Muscle layer of colon (tissue), 2 donors: ENCODE results near the gene HMCN1.

Source experiments
- H3K27ac ChIP-seq: one replicate; pipeline ENCODE4 v1.7.0; 2013; ENCODE audit warnings: low read depth, mild to moderate bottlenecking, low read length, moderate library complexity
- H3K27me3 ChIP-seq, 2 donors: one replicate each; pipeline ENCODE4 v1.7.0; 2013; ENCODE audit warnings: low read length in 2 of 2, mild to moderate bottlenecking in 2 of 2; ENCODE audit not compliant: insufficient read depth in 2 of 2, control insufficient read depth in 1 of 2
- H3K36me3 ChIP-seq: one replicate; pipeline ENCODE4 v1.7.0; 2013; ENCODE audit warnings: mild to moderate bottlenecking, low read length; ENCODE audit not compliant: insufficient read depth
- H3K4me1 ChIP-seq: one replicate; pipeline ENCODE4 v1.7.0; 2013; ENCODE audit warnings: mild to moderate bottlenecking, low read length; ENCODE audit not compliant: insufficient read depth
- H3K4me3 ChIP-seq, 2 donors: one replicate each; pipeline ENCODE4 v1.7.0; 2013; ENCODE audit warnings: low read length in 2 of 2, low read depth in 1 of 2, mild to moderate bottlenecking in 1 of 2, moderate library complexity in 1 of 2
- H3K9ac ChIP-seq: one replicate; pipeline ENCODE4 v1.7.0; 2013; ENCODE audit warnings: low read length
- H3K9me3 ChIP-seq: one replicate; pipeline ENCODE4 v1.7.0; 2013; ENCODE audit warnings: mild to moderate bottlenecking, low read length
- donor health status: abdominal sarcoma.
- donor health status: Adenocarcinoma of cecum.

Gene HMCN1

GRCh38 chr1:186214791-186215190 is 480.6 kb downstream of the HMCN1 start:
- H3K27me3 ChIP-seq: no peaks in the 10 kb centered on the region
- no peak overlapping the region for H3K9ac ChIP-seq
- H3K4me3 ChIP-seq: no peak overlapping the region
- H3K36me3 ChIP-seq: no peaks in the 10 kb centered on the region
- H3K27ac ChIP-seq: no peak overlapping the region
- no peaks in the 10 kb centered on the region for H3K9me3 ChIP-seq
- no peaks in the 10 kb centered on the region for H3K4me1 ChIP-seq

DNA sequence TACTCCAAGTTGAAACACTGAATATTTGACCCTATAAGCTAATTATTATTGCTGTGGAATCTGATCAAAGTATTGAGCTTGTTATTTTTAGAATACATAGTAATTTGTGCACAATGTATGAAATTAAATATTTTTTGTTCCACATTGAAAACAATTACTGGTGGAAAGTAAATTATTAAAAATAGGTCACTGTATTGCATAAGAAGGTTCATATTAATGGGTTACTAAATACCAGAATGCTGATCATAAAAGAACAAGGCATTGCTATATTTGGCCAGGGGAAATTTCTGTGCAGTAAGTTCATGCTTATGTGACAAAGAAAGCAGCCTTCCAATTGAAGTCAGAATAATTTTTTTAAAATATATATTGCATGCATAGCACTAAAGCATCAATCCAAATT is 481.4 kb downstream of the HMCN1 start:
- no peak overlapping the region for H3K9ac ChIP-seq
- H3K27me3 ChIP-seq: no peaks in the 10 kb centered on the region
- H3K36me3 ChIP-seq: no peaks in the 10 kb centered on the region
- no peaks in the 10 kb centered on the region for H3K4me1 ChIP-seq
- H3K9me3 ChIP-seq: no peaks in the 10 kb centered on the region
- H3K4me3 ChIP-seq: no peak overlapping the region
- no peak overlapping the region for H3K27ac ChIP-seq

GRCh38 chr1:186218654-186219352 is 484.6 kb downstream of the HMCN1 start:
- Histone ChIP-seq H3K9ac (no peak overlapping the region), H3K27ac (no peak overlapping the region), H3K27me3 (no peaks in the 10 kb centered on the region), H3K36me3 (no peaks in the 10 kb centered on the region), H3K4me3 (no peak overlapping the region), H3K9me3 (no peaks in the 10 kb centered on the region), H3K4me1 (no peaks in the 10 kb centered on the region)

DNA sequence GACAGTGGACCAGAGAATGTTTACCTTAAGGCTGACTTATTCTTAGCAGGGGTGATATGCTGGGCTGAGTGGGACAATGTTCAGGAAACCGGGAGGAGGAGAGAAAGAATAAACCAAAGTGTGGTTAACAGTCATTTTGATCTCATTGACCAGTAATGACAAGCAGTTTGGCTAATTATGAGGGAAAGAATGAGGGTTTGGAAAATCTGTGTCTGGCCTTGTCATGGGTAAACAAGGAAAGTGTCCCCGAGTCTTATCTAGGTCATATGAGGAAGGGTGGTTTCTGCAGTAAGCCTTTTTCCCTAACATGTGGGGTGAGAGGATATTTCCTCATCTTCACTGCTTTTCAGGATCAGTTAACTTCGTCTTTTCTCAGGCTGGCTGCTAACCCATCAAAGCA is 485.9 kb downstream of the HMCN1 start:
- Histone ChIP-seq H3K9me3 (no peaks in the 10 kb centered on the region), H3K9ac (no peak overlapping the region), H3K36me3 (no peaks in the 10 kb centered on the region), H3K27me3 (no peaks in the 10 kb centered on the region), H3K4me3 (no peak overlapping the region), H3K4me1 (no peaks in the 10 kb centered on the region), H3K27ac (no peak overlapping the region)

DNA sequence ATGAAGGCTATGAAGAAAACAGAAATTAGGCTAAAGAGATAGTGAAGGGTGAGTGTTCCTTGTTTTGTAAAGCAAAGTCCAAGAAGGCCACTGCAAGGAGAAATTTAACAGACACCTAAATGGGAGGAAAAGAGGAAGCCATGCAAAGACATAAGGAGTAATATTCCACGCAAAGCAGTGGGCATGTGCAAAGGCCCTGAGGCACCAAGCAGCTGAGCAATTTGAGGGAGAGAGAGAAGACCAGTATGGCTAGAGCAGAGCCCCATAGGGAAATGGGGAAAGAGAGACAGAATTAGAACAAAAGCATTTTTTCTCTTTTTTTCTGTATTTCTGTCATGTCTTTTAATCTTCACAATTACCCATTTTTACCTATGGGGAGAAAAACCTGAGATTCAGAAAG is 486.7 kb downstream of the HMCN1 start:
- no peak overlapping the region for H3K4me3 ChIP-seq
- no peaks in the 10 kb centered on the region for H3K27me3 ChIP-seq
- H3K9ac ChIP-seq: no peak overlapping the region
- H3K4me1 ChIP-seq: no peaks in the 10 kb centered on the region
- H3K36me3 ChIP-seq: no peaks in the 10 kb centered on the region
- H3K27ac ChIP-seq: no peak overlapping the region
- no peaks in the 10 kb centered on the region for H3K9me3 ChIP-seq

GRCh38 chr1:186225096-186225495 is 490.9 kb downstream of the HMCN1 start:
- H3K4me3 ChIP-seq: no peak overlapping the region
- H3K36me3 ChIP-seq: no peaks in the 10 kb centered on the region
- no peaks in the 10 kb centered on the region for H3K9me3 ChIP-seq
- H3K4me1 ChIP-seq: no peaks in the 10 kb centered on the region
- H3K27ac ChIP-seq: no peak overlapping the region
- H3K9ac ChIP-seq: no peak overlapping the region
- no peaks in the 10 kb centered on the region for H3K27me3 ChIP-seq

- Histone ChIP-seq H3K27ac (no peak overlapping the region), H3K4me1 (no peaks in the 10 kb centered on the region), H3K4me3 (no peak overlapping the region), H3K36me3 (no peaks in the 10 kb centered on the region), H3K9ac (no peak overlapping the region), H3K27me3 (no peaks in the 10 kb centered on the region), H3K9me3 (no peaks in the 10 kb centered on the region)
These were observed 494.6 kb downstream of the HMCN1 start for GRCh38 chr1:186228749-186229148.

- Histone ChIP-seq H3K27ac (no peak overlapping the region), H3K9me3 (no peaks in the 10 kb centered on the region), H3K9ac (no peak overlapping the region), H3K4me3 (no peak overlapping the region), H3K4me1 (no peaks in the 10 kb centered on the region), H3K27me3 (no peaks in the 10 kb centered on the region), H3K36me3 (no peaks in the 10 kb centered on the region)
These were observed 497.8 kb downstream of the HMCN1 start for GRCh38 chr1:186231861-186232436.

GRCh38 chr1:186234976-186235686 is 500.9 kb downstream of the HMCN1 start:
- Histone ChIP-seq H3K27ac (no peak overlapping the region), H3K27me3 (no peaks in the 10 kb centered on the region), H3K4me3 (no peak overlapping the region), H3K9ac (no peak overlapping the region), H3K4me1 (no peaks in the 10 kb centered on the region), H3K36me3 (no peaks in the 10 kb centered on the region), H3K9me3 (no peaks in the 10 kb centered on the region)

GRCh38 chr1:186235696-186236095 is 501.5 kb downstream of the HMCN1 start:
- no peaks in the 10 kb centered on the region for H3K36me3 ChIP-seq
- no peaks in the 10 kb centered on the region for H3K27me3 ChIP-seq
- no peak overlapping the region for H3K9ac ChIP-seq
- no peak overlapping the region for H3K4me3 ChIP-seq
- no peaks in the 10 kb centered on the region for H3K4me1 ChIP-seq
- no peak overlapping the region for H3K27ac ChIP-seq
- H3K9me3 ChIP-seq: no peaks in the 10 kb centered on the region

DNA sequence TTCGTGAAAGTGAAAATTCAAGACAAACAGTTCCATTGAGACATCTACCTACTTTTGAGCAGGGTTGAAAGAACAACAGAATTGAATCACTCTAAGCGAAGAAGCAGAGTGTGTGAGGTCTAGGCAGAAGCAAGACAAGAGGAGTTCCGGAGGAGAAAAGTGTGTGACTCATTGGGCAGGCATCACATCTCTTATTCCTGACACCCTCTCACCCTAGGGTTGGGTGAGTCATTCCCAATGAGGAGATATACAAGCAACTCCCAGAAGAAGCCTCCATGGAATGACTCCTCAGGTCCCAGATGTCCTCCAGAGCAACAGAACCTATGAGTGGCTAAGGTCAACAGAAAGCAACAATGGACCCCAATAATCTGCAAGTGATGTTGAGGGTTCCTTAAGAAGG is 502.7 kb downstream of the HMCN1 start:
- Histone ChIP-seq H3K4me1 (no peaks in the 10 kb centered on the region), H3K27ac (no peak overlapping the region), H3K9me3 (no peaks in the 10 kb centered on the region), H3K9ac (no peak overlapping the region), H3K27me3 (no peaks in the 10 kb centered on the region), H3K4me3 (no peak overlapping the region), H3K36me3 (no peaks in the 10 kb centered on the region)
